T-helper 17 cell (primary cell): ENCODE measurements around the gene RASAL2. TPM values are rescaled to one million over a fixed set of nuclear protein-coding genes. Genes with fewer than 3 reads are reported as not detected.
"Not testable (repeated sequence)": the region's sequence is repeated elsewhere in the genome, so short reads cannot be mapped to it uniquely, and the experiment has no call there.

Experiments
- ATAC-seq: fragments of 150-1000 bp; cut with Tn5 transposase; 2 replicates; pipeline ENCODE4 v1.10.0; 2021; ENCODE audit warnings: mild to moderate bottlenecking, moderate library complexity
- DNase-seq, 3 donors: peaks; one replicate each; pipeline versions ENCODE4 v3.0.0 to v3.0.0-alpha.2; 2020 to 2021
- H3K9me3 ChIP-seq: one replicate; pipeline ENCODE4 v1.7.0; 2013; ENCODE audit warnings: low read length, mild to moderate bottlenecking; ENCODE audit not compliant: control insufficient read depth, poor library complexity, severe bottlenecking
- H3K27ac Mint-ChIP-seq: one replicate; pipeline ENCODE4 v1.8.0; 2022; ENCODE audit warnings: mild to moderate bottlenecking, moderate library complexity, mixed read lengths
- H3K27me3 Mint-ChIP-seq: one replicate; pipeline ENCODE4 v1.8.0; 2022; ENCODE audit warnings: mixed read lengths
- H3K36me3 Mint-ChIP-seq: one replicate; pipeline ENCODE4 v1.8.0; 2022; ENCODE audit warnings: low read depth, mixed read lengths
- H3K4me1 Mint-ChIP-seq: one replicate; pipeline ENCODE4 v1.8.0; 2022; ENCODE audit warnings: mild to moderate bottlenecking, mixed read lengths
- H3K4me3 Mint-ChIP-seq: one replicate; pipeline ENCODE4 v1.8.0; 2022; ENCODE audit warnings: mild to moderate bottlenecking, moderate library complexity, mixed read lengths
- total RNA-seq, 4 donors: library from RNA in 2 of 4; stranded (reverse) in 2 of 4; gene quantifications; one replicate each; pipeline ENCODE4 v1.2.3 and lab custom pipeline; 2022 to 2026

RASAL2 gene
- total RNA-seq, 2 donors from 2014 or later = 0.07 to 0.29 TPM

- H3K9me3 ChIP-seq = no peaks in the 10 kb centered on the region
- Mint-ChIP-seq H3K4me1 (peaks cover 2% of the 10 kb centered on the region), H3K27me3 (peaks cover 15% of the 10 kb centered on the region), H3K27ac (no peak overlapping the region), H3K4me3 (no peak overlapping the region), H3K36me3 (peaks cover 2% of the 10 kb centered on the region)
- DNase-seq (no peak), ATAC-seq (no peak)
Observed at GRCh38 chr1:178374016-178374415, 280.1 kb downstream of the RASAL2 start.

GRCh38 chr1:178376008-178376407 lies 282.1 kb downstream of the RASAL2 start:
- peaks cover 11% of the 10 kb centered on the region for H3K27me3 Mint-ChIP-seq
- no peak overlapping the region for H3K4me3 Mint-ChIP-seq
- no peak overlapping the region for H3K27ac Mint-ChIP-seq
- H3K36me3 Mint-ChIP-seq = peaks cover 2% of the 10 kb centered on the region
- ATAC-seq = no peak
- no peaks in the 10 kb centered on the region for H3K9me3 ChIP-seq
- H3K4me1 Mint-ChIP-seq = peaks cover 2% of the 10 kb centered on the region
- DNase-seq = no peak

- ATAC-seq (no peak), DNase-seq (no peak)
- Mint-ChIP-seq H3K36me3 (no peaks in the 10 kb centered on the region), H3K27ac (no peak overlapping the region), H3K4me1 (no peaks in the 10 kb centered on the region), H3K4me3 (no peak overlapping the region), H3K27me3 (no peaks in the 10 kb centered on the region)
- no peaks in the 10 kb centered on the region for H3K9me3 ChIP-seq
Observed at GRCh38 chr1:178379807-178380206, 285.9 kb downstream of the RASAL2 start.

GRCh38 chr1:178382372-178382771 lies 288.5 kb downstream of the RASAL2 start:
- Mint-ChIP-seq H3K27me3 (no peaks in the 10 kb centered on the region), H3K4me3 (no peak overlapping the region), H3K36me3 (no peaks in the 10 kb centered on the region), H3K27ac (no peak overlapping the region), H3K4me1 (no peaks in the 10 kb centered on the region)
- ATAC-seq = no peak
- no peak for DNase-seq
- H3K9me3 ChIP-seq = no peaks in the 10 kb centered on the region

GRCh38 chr1:178385662-178386061 lies 291.8 kb downstream of the RASAL2 start:
- H3K4me1 Mint-ChIP-seq = no peaks in the 10 kb centered on the region
- H3K4me3 Mint-ChIP-seq = no peak overlapping the region
- no peaks in the 10 kb centered on the region for H3K27me3 Mint-ChIP-seq
- DNase-seq = no peak
- H3K27ac Mint-ChIP-seq = no peak overlapping the region
- H3K9me3 ChIP-seq = no peaks in the 10 kb centered on the region
- ATAC-seq = no peak
- no peaks in the 10 kb centered on the region for H3K36me3 Mint-ChIP-seq

GRCh38 chr1:178388418-178389145 lies 294.7 kb downstream of the RASAL2 start:
- Mint-ChIP-seq H3K27ac (no peak overlapping the region), H3K4me1 (no peaks in the 10 kb centered on the region), H3K27me3 (peaks cover 11% of the 10 kb centered on the region), H3K4me3 (no peak overlapping the region), H3K36me3 (no peaks in the 10 kb centered on the region)
- ATAC-seq (no peak), DNase-seq (no peak)
- H3K9me3 ChIP-seq = no peaks in the 10 kb centered on the region

GRCh38 chr1:178389441-178389840 lies 295.5 kb downstream of the RASAL2 start:
- Mint-ChIP-seq H3K36me3 (no peaks in the 10 kb centered on the region), H3K4me1 (no peaks in the 10 kb centered on the region), H3K27ac (no peak overlapping the region), H3K27me3 (peaks cover 11% of the 10 kb centered on the region), H3K4me3 (no peak overlapping the region)
- DNase-seq (no peak), ATAC-seq (no peak)
- H3K9me3 ChIP-seq = no peaks in the 10 kb centered on the region

- ATAC-seq, H3K9me3 ChIP-seq, H3K27ac Mint-ChIP-seq, H3K36me3 Mint-ChIP-seq, H3K4me3 Mint-ChIP-seq, H3K4me1 Mint-ChIP-seq, DNase-seq: not testable (repeated sequence)
- peaks cover 11% of the 10 kb centered on the region for H3K27me3 Mint-ChIP-seq
Observed at GRCh38 chr1:178390280-178390679, 296.4 kb downstream of the RASAL2 start.

- Mint-ChIP-seq H3K36me3 (no peaks in the 10 kb centered on the region), H3K27me3 (peaks cover 11% of the 10 kb centered on the region), H3K27ac (no peak overlapping the region), H3K4me3 (no peak overlapping the region), H3K4me1 (no peaks in the 10 kb centered on the region)
- DNase-seq (no peak), ATAC-seq (no peak)
- no peaks in the 10 kb centered on the region for H3K9me3 ChIP-seq
Observed at GRCh38 chr1:178393370-178393769, 299.5 kb downstream of the RASAL2 start.

- Mint-ChIP-seq H3K27ac (no peak overlapping the region), H3K36me3 (no peaks in the 10 kb centered on the region), H3K27me3 (peaks cover 10% of the 10 kb centered on the region), H3K4me1 (no peaks in the 10 kb centered on the region), H3K4me3 (no peak overlapping the region)
- H3K9me3 ChIP-seq = no peaks in the 10 kb centered on the region
- DNase-seq (no peak), ATAC-seq (no peak)
Observed at GRCh38 chr1:178396789-178397188, 302.9 kb downstream of the RASAL2 start.

GRCh38 chr1:178397678-178398077 lies 303.8 kb downstream of the RASAL2 start:
- Mint-ChIP-seq H3K36me3 (no peaks in the 10 kb centered on the region), H3K4me3 (no peak overlapping the region), H3K4me1 (no peaks in the 10 kb centered on the region), H3K27me3 (peaks cover 1% of the 10 kb centered on the region), H3K27ac (no peak overlapping the region)
- no peaks in the 10 kb centered on the region for H3K9me3 ChIP-seq
- DNase-seq (no peak), ATAC-seq (no peak)

GRCh38 chr1:178399177-178399728 lies 305.3 kb downstream of the RASAL2 start:
- DNase-seq (no peak), ATAC-seq (no peak)
- no peak overlapping the region for H3K27ac Mint-ChIP-seq
- no peak overlapping the region for H3K4me3 Mint-ChIP-seq
- H3K36me3 Mint-ChIP-seq = no peaks in the 10 kb centered on the region
- H3K4me1 Mint-ChIP-seq = no peaks in the 10 kb centered on the region
- H3K9me3 ChIP-seq = no peaks in the 10 kb centered on the region
- H3K27me3 Mint-ChIP-seq = no peaks in the 10 kb centered on the region

- H3K36me3 Mint-ChIP-seq = no peaks in the 10 kb centered on the region
- H3K4me1 Mint-ChIP-seq = no peaks in the 10 kb centered on the region
- H3K27ac Mint-ChIP-seq = no peak overlapping the region
- H3K27me3 Mint-ChIP-seq = no peaks in the 10 kb centered on the region
- no peak for DNase-seq
- no peak overlapping the region for H3K4me3 Mint-ChIP-seq
- H3K9me3 ChIP-seq = no peaks in the 10 kb centered on the region
- ATAC-seq = no peak
Observed at GRCh38 chr1:178405137-178405536, 311.2 kb downstream of the RASAL2 start.

- H3K36me3 Mint-ChIP-seq = no peaks in the 10 kb centered on the region
- no peaks in the 10 kb centered on the region for H3K9me3 ChIP-seq
- no peak overlapping the region for H3K4me3 Mint-ChIP-seq
- ATAC-seq (no peak), DNase-seq (no peak)
- H3K27ac Mint-ChIP-seq = no peak overlapping the region
- H3K27me3 Mint-ChIP-seq = no peaks in the 10 kb centered on the region
- no peaks in the 10 kb centered on the region for H3K4me1 Mint-ChIP-seq
Observed at GRCh38 chr1:178407215-178407614, 313.3 kb downstream of the RASAL2 start.
